Measurements from ENCODE around the gene FAM135A. TPM values are rescaled to one million over a fixed set of nuclear protein-coding genes. Genes with fewer than 3 reads are reported as not detected.

Gene FAM135A
- total RNA-seq, 1 donor from 2014 or later = 9.9 TPM

GRCh38 chr6:70503813-70504465 lies 90.6 kb downstream of the FAM135A start:
- H3K27ac Mint-ChIP-seq = no peak overlapping the region
- DNase-seq (ENCODE audit: low spot score) = no peak
- H3K27me3 Mint-ChIP-seq (ENCODE audit: insufficient read depth) = no peaks in the 10 kb centered on the region
- peaks cover 19% of the 10 kb centered on the region for H3K9me3 Mint-ChIP-seq
- no peak overlapping the region for H3K4me3 Mint-ChIP-seq
- H3K4me1 Mint-ChIP-seq (ENCODE audit: low read depth) = no peaks in the 10 kb centered on the region
- intact Hi-C loops (cut with micrococcal nuclease) = no loop called here
- peaks cover 25% of the 10 kb centered on the region for H3K36me3 Mint-ChIP-seq (ENCODE audit: low read depth)

- no peaks in the 10 kb centered on the region for H3K27me3 Mint-ChIP-seq (ENCODE audit: insufficient read depth)
- no peaks in the 10 kb centered on the region for H3K4me1 Mint-ChIP-seq (ENCODE audit: low read depth)
- no peak overlapping the region for H3K4me3 Mint-ChIP-seq
- H3K27ac Mint-ChIP-seq = no peak overlapping the region
- peaks cover 22% of the 10 kb centered on the region for H3K36me3 Mint-ChIP-seq (ENCODE audit: low read depth)
- DNase-seq (ENCODE audit: low spot score) = no peak
- peaks cover 14% of the 10 kb centered on the region for H3K9me3 Mint-ChIP-seq
- intact Hi-C loops (cut with micrococcal nuclease) = no loop called here
These were observed 93.0 kb downstream of the FAM135A start for GRCh38 chr6:70506321-70506720.

DNA sequence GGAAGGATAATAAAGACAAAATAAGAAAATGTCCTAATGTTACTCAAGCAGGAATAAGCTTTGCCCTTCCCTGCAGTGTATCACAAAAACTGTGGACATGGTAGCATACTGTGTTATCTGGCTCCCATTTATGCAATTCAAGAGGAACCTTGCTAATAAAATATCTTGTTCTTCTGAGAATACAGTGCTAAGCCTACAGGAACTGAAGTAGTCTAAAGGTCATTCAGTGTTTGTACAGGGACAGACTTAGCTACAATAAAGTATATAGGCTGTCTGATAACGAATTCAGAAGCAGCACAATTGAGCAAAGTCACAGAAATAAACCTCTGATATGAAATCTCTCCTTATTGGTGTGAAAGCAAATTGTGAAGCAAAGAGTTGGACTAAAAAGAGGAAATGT lies 93.9 kb downstream of the FAM135A start:
- DNase-seq (ENCODE audit: low spot score) = no peak
- Mint-ChIP-seq H3K4me3 (no peak overlapping the region), H3K27me3 (ENCODE audit: insufficient read depth) (no peaks in the 10 kb centered on the region), H3K36me3 (ENCODE audit: low read depth) (peaks cover 22% of the 10 kb centered on the region), H3K27ac (no peak overlapping the region), H3K4me1 (ENCODE audit: low read depth) (no peaks in the 10 kb centered on the region), H3K9me3 (peaks cover 14% of the 10 kb centered on the region)
- intact Hi-C loops (cut with micrococcal nuclease) = no loop called here

DNA sequence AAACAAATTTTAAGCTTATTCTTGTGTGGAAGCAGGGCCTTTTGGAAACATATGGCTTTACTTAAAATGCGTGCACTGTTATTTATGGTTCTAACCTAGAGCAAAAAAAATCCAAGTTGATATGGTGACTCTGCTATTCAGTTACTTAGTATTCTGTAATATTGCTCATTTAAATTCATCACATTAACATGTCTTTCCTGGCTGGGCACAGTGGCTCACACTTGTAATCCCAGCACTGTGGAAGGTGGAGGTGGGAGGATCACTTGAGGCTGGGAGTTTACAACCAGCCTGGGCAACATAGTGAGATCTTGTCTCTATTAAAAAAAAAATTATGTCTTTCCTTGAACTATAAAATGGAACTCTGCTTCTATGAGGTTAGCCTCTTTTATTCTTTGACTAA lies 95.6 kb downstream of the FAM135A start:
- Mint-ChIP-seq H3K27ac (no peak overlapping the region), H3K4me1 (ENCODE audit: low read depth) (no peaks in the 10 kb centered on the region), H3K9me3 (peaks cover 8% of the 10 kb centered on the region), H3K4me3 (no peak overlapping the region), H3K36me3 (ENCODE audit: low read depth) (peaks cover 11% of the 10 kb centered on the region), H3K27me3 (ENCODE audit: insufficient read depth) (no peaks in the 10 kb centered on the region)
- DNase-seq (ENCODE audit: low spot score) = no peak
- intact Hi-C loops (cut with micrococcal nuclease) = no loop called here

DNA sequence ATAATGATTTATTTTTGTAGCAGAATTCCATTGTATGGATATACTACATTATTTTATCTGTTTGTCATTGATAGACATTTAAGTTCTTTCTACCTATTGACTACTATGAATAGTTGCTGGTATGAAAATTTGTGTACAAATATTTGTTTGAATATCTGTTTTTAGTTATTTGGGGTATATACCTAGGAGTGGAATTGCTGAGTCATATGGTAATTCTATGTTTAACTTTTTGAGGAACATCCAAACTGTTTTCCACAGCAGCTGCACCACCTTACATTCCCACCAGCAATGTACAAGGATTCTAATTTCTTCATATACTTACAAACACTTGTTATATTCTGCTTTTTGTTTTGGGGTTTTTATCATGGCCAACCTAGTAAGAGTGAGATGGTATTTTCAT lies 97.3 kb downstream of the FAM135A start:
- intact Hi-C loops (cut with micrococcal nuclease) = no loop called here
- Mint-ChIP-seq H3K4me1 (ENCODE audit: low read depth) (no peaks in the 10 kb centered on the region), H3K27me3 (ENCODE audit: insufficient read depth) (no peaks in the 10 kb centered on the region)

DNA sequence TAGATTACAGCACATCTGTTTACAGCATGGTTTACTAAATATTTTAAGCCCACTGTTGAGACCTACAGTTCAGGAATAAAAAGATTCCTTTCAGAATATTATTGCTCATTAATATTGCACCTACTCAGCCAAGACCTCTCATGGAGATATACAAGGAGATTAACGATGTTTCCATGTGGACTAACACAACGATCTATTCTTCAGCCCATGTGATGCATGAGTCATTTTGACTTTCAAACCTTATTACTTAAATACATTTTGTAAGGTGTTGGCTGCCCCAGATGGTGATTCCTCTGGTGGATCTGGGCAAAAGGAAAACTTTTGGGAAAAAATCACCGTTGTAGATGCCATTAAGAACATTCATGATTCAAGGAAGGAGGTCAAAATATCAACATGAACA lies 105.4 kb downstream of the FAM135A start:
- Mint-ChIP-seq H3K4me3 (no peak overlapping the region), H3K4me1 (ENCODE audit: low read depth) (peaks cover 7% of the 10 kb centered on the region), H3K9me3 (no peaks in the 10 kb centered on the region), H3K27me3 (ENCODE audit: insufficient read depth) (no peaks in the 10 kb centered on the region), H3K36me3 (ENCODE audit: low read depth) (no peaks in the 10 kb centered on the region), H3K27ac (no peak overlapping the region)
- intact Hi-C loops (cut with micrococcal nuclease) = no loop called here
- DNase-seq (ENCODE audit: low spot score) = no peak

More for the DNA sequence above, 97.3 kb downstream of the FAM135A start:
- DNase-seq (ENCODE audit: low spot score) = no peak
- Mint-ChIP-seq H3K36me3 (ENCODE audit: low read depth) (peaks cover 4% of the 10 kb centered on the region), H3K27ac (no peak overlapping the region), H3K9me3 (peaks cover 2% of the 10 kb centered on the region), H3K4me3 (no peak overlapping the region)

- Mint-ChIP-seq H3K36me3 (ENCODE audit: low read depth) (peaks cover 2% of the 10 kb centered on the region), H3K4me1 (ENCODE audit: low read depth) (peaks cover 7% of the 10 kb centered on the region), H3K27ac (no peak overlapping the region), H3K4me3 (no peak overlapping the region), H3K9me3 (no peaks in the 10 kb centered on the region), H3K27me3 (ENCODE audit: insufficient read depth) (no peaks in the 10 kb centered on the region)
- no peak for DNase-seq (ENCODE audit: low spot score)
- intact Hi-C loops (cut with micrococcal nuclease) = loop anchor here (1.0 to 10.0 kb wide), 4 partner anchors 166 to 494 kb away; no protein-coding TSS in a partner anchor
These were observed 107.3 kb downstream of the FAM135A start for GRCh38 chr6:70520575-70520974.

- H3K9me3 Mint-ChIP-seq = no peaks in the 10 kb centered on the region
These were observed 111.5 kb downstream of the FAM135A start for GRCh38 chr6:70524721-70525286.

GRCh38 chr6:70527071-70527737 lies 113.9 kb downstream of the FAM135A start:
- Mint-ChIP-seq H3K4me3 (no peak overlapping the region), H3K27me3 (ENCODE audit: insufficient read depth) (no peaks in the 10 kb centered on the region), H3K4me1 (ENCODE audit: low read depth) (no peaks in the 10 kb centered on the region), H3K36me3 (ENCODE audit: low read depth) (peaks cover 5% of the 10 kb centered on the region), H3K27ac (no peak overlapping the region), H3K9me3 (no peaks in the 10 kb centered on the region)
- intact Hi-C loops (cut with micrococcal nuclease) = loop anchor here (10.0 kb wide), 1 partner anchor 488 kb away; no protein-coding TSS in a partner anchor
- DNase-seq (ENCODE audit: low spot score) = no peak

More at GRCh38 chr6:70524721-70525286, 111.5 kb downstream of the FAM135A start:
- no peak overlapping the region for H3K4me3 Mint-ChIP-seq
- intact Hi-C loops (cut with micrococcal nuclease) = loop anchor here (10.0 kb wide), 1 partner anchor 490 kb away; no protein-coding TSS in a partner anchor
- H3K4me1 Mint-ChIP-seq (ENCODE audit: low read depth) = no peaks in the 10 kb centered on the region
- H3K36me3 Mint-ChIP-seq (ENCODE audit: low read depth) = peaks cover 5% of the 10 kb centered on the region
- H3K27ac Mint-ChIP-seq = no peak overlapping the region
- no peaks in the 10 kb centered on the region for H3K27me3 Mint-ChIP-seq (ENCODE audit: insufficient read depth)
- no peak for DNase-seq (ENCODE audit: low spot score)

- Mint-ChIP-seq H3K9me3 (no peaks in the 10 kb centered on the region), H3K27me3 (ENCODE audit: insufficient read depth) (no peaks in the 10 kb centered on the region), H3K4me1 (ENCODE audit: low read depth) (no peaks in the 10 kb centered on the region), H3K36me3 (ENCODE audit: low read depth) (peaks cover 3% of the 10 kb centered on the region), H3K27ac (no peak overlapping the region), H3K4me3 (no peak overlapping the region)
- intact Hi-C loops (cut with micrococcal nuclease) = no loop called here
- no peak for DNase-seq (ENCODE audit: low spot score)
These were observed 116.7 kb downstream of the FAM135A start for GRCh38 chr6:70530023-70530422.

- DNase-seq (ENCODE audit: low spot score) = no peak
- peaks cover 1% of the 10 kb centered on the region for H3K36me3 Mint-ChIP-seq (ENCODE audit: low read depth)
- no peak overlapping the region for H3K27ac Mint-ChIP-seq
- no peaks in the 10 kb centered on the region for H3K9me3 Mint-ChIP-seq
- H3K27me3 Mint-ChIP-seq (ENCODE audit: insufficient read depth) = no peaks in the 10 kb centered on the region
- H3K4me1 Mint-ChIP-seq (ENCODE audit: low read depth) = no peaks in the 10 kb centered on the region
- H3K4me3 Mint-ChIP-seq = no peak overlapping the region
- intact Hi-C loops (cut with micrococcal nuclease) = no loop called here
These were observed 117.8 kb downstream of the FAM135A start for GRCh38 chr6:70531133-70531532.

- Mint-ChIP-seq H3K27me3 (ENCODE audit: insufficient read depth) (no peaks in the 10 kb centered on the region), H3K4me1 (ENCODE audit: low read depth) (no peaks in the 10 kb centered on the region), H3K9me3 (no peaks in the 10 kb centered on the region), H3K36me3 (ENCODE audit: low read depth) (peaks cover 2% of the 10 kb centered on the region), H3K27ac (no peak overlapping the region), H3K4me3 (no peak overlapping the region)
- intact Hi-C loops (cut with micrococcal nuclease) = no loop called here
- no peak for DNase-seq (ENCODE audit: low spot score)
These were observed 124.0 kb downstream of the FAM135A start for GRCh38 chr6:70537266-70537665.

DNA sequence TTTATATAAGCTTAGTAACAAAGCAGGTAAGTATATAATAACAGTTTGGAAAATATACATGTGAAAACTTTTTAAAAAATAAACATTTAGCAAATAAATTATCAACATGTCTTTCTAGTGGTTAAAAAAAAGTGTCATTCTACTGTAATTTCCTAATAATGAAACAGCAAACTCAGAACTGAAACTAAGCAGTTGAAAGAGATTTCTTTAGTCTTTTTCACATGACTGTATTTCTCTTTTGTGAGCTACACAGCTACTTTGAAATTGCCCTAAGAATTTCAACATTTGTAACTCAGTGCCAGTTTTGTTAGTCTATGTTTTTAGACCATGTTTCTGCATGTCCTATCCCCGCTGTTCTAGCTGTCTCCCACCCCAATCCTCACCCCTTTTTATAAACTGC lies 125.1 kb downstream of the FAM135A start:
- no peaks in the 10 kb centered on the region for H3K27me3 Mint-ChIP-seq (ENCODE audit: insufficient read depth)
- no peaks in the 10 kb centered on the region for H3K9me3 Mint-ChIP-seq
- DNase-seq (ENCODE audit: low spot score) = no peak
- no peak overlapping the region for H3K4me3 Mint-ChIP-seq
- H3K36me3 Mint-ChIP-seq (ENCODE audit: low read depth) = peaks cover 2% of the 10 kb centered on the region
- no peak overlapping the region for H3K27ac Mint-ChIP-seq
- intact Hi-C loops (cut with micrococcal nuclease) = no loop called here
- no peaks in the 10 kb centered on the region for H3K4me1 Mint-ChIP-seq (ENCODE audit: low read depth)
